HG03066 (cell line): Measurements from ENCODE around the gene PM20D2.
"Not testable (repeated sequence)": the region's sequence is repeated elsewhere in the genome, so short reads cannot be mapped to it uniquely, and the experiment has no call there.

Experiments
- ATAC-seq: cut with Tn5 transposase; IDR thresholded peaks from one replicate; pipeline ENCODE4 v1.9.1; 2021; ENCODE audit warnings: low read depth; ENCODE audit not compliant: unreplicated experiment

Gene PM20D2

GRCh38 chr6:89145956-89146717 is at the start of gene PM20D2:
Gene PM20D2, plus strand, starts transcription at chr6:89146055. Its CDS starts 90 bp downstream, at chr6:89146145.
- ATAC-seq, result peak; percentile 74

GRCh38 chr6:89098461-89098860 is 47.4 kb upstream of the PM20D2 start:
- no peak for ATAC-seq

- no peak for ATAC-seq
These were observed 45.7 kb upstream of the PM20D2 start for GRCh38 chr6:89100114-89100513.

- no peak for ATAC-seq
These were observed 35.6 kb upstream of the PM20D2 start for GRCh38 chr6:89110284-89110683.

- ATAC-seq, result no peak
These were observed 33.9 kb upstream of the PM20D2 start for GRCh38 chr6:89111933-89112332.

GRCh38 chr6:89116702-89117101 is 29.2 kb upstream of the PM20D2 start:
- no peak for ATAC-seq

- peak; percentile 72 for ATAC-seq
These were observed 28.4 kb upstream of the PM20D2 start, which contains the start of gene SRSF12 for GRCh38 chr6:89117211-89118108. Gene SRSF12, minus strand, starts transcription at chr6:89118071. Its CDS starts 184 bp downstream, at chr6:89117887.

- no peak for ATAC-seq
These were observed 26.9 kb upstream of the PM20D2 start for GRCh38 chr6:89118931-89119330.

GRCh38 chr6:89120371-89120770 is 25.5 kb upstream of the PM20D2 start:
- no peak for ATAC-seq

- ATAC-seq, result no peak
These were observed 23.9 kb upstream of the PM20D2 start for GRCh38 chr6:89121934-89122333.

GRCh38 chr6:89122625-89123024 is 23.2 kb upstream of the PM20D2 start:
- no peak for ATAC-seq

- not testable (repeated sequence) for ATAC-seq
These were observed 17.6 kb upstream of the PM20D2 start for GRCh38 chr6:89128256-89128671.

GRCh38 chr6:89131599-89131998 is 14.3 kb upstream of the PM20D2 start:
- ATAC-seq, result no peak

GRCh38 chr6:89132057-89132456 is 13.8 kb upstream of the PM20D2 start:
- ATAC-seq, result no peak

- ATAC-seq, result no peak
These were observed 11.9 kb upstream of the PM20D2 start for GRCh38 chr6:89133981-89134380.

- ATAC-seq, result no peak
These were observed 11.1 kb upstream of the PM20D2 start for GRCh38 chr6:89134723-89135122.

GRCh38 chr6:89138173-89138572 is 7.7 kb upstream of the PM20D2 start:
- ATAC-seq, result no peak

- no peak for ATAC-seq
These were observed 6.1 kb upstream of the PM20D2 start for GRCh38 chr6:89139509-89140346.

GRCh38 chr6:89140347-89141156 is 5.3 kb upstream of the PM20D2 start:
- no peak for ATAC-seq
